ENCODE results near the gene ZACN. TPM values are rescaled to one million over a fixed set of nuclear protein-coding genes. Genes with fewer than 3 reads are reported as not detected.

ZACN gene
- total RNA-seq, 1 donor, result not detected

DNA sequence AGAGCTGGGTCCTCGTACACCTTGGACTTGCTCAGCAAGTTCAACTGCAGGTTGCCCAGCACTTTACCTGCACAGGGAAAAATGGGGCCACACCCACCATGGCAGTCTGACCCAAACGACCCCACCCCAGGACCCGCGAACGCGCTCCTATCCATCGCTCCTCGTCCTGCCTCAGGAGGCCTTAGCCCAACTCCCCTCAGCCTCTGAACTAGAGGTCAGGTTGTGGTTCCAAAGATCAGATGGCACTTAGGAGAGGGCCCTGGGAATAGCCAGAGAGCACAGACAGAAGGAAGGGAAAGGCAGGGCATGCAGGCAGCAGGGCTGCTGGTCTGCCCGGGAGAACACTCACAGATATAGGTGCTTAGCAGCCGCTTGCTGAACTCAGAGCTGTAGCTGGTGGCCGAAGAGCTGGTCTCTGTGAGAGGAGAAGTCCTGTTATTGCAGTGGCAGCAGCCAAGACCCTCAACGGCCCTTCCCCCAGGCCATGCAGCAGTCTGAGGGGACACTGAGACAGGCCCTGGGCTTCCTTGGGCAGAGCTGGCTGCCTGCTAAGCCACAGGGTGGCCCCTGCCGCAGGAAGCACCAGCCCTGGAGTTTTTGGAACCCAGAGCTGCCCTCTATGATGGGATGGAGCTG, 6.9 kb downstream of the ZACN start:
- H3K4me3 ChIP-seq (ENCODE audit: insufficient read depth, low read length), result no peak overlapping the region
- no peaks in the 10 kb centered on the region for H3K4me1 ChIP-seq (ENCODE audit: insufficient read depth, low read length)
- no peak overlapping the region for H3K4me2 ChIP-seq (ENCODE audit: insufficient read depth, low read length)
- H3K79me2 ChIP-seq (ENCODE audit: insufficient read depth, low read length), result no peaks in the 10 kb centered on the region
- peaks cover 7% of the 10 kb centered on the region for H4K20me1 ChIP-seq (ENCODE audit: insufficient read depth, low read length)
- no peak overlapping the region for H2AFZ ChIP-seq (ENCODE audit: low read length)
- TF ChIP-seq, protein P1, sequence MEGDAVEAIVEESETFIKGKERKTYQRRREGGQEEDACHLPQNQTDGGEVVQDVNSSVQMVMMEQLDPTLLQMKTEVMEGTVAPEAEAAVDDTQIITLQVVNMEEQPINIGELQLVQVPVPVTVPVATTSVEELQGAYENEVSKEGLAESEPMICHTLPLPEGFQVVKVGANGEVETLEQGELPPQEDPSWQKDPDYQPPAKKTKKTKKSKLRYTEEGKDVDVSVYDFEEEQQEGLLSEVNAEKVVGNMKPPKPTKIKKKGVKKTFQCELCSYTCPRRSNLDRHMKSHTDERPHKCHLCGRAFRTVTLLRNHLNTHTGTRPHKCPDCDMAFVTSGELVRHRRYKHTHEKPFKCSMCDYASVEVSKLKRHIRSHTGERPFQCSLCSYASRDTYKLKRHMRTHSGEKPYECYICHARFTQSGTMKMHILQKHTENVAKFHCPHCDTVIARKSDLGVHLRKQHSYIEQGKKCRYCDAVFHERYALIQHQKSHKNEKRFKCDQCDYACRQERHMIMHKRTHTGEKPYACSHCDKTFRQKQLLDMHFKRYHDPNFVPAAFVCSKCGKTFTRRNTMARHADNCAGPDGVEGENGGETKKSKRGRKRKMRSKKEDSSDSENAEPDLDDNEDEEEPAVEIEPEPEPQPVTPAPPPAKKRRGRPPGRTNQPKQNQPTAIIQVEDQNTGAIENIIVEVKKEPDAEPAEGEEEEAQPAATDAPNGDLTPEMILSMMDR (IDR thresholded peaks at IDR 0.05; ENCODE audit: extremely low read depth, low read depth, low read length), result no peak
- no peaks in the 10 kb centered on the region for H3K27me3 ChIP-seq (ENCODE audit: insufficient read depth, low read length)
- no peaks in the 10 kb centered on the region for H3K9me3 ChIP-seq (ENCODE audit: low read depth, low read length)
- peaks cover 54% of the 10 kb centered on the region for H3K36me3 ChIP-seq (ENCODE audit: insufficient read depth, low read length)
- H3K27ac ChIP-seq (ENCODE audit: low read depth, low read length), result no peak overlapping the region
- peak; percentile 72 for DNase-seq (ENCODE audit: insufficient read length, low spot score, missing footprints)

DNA sequence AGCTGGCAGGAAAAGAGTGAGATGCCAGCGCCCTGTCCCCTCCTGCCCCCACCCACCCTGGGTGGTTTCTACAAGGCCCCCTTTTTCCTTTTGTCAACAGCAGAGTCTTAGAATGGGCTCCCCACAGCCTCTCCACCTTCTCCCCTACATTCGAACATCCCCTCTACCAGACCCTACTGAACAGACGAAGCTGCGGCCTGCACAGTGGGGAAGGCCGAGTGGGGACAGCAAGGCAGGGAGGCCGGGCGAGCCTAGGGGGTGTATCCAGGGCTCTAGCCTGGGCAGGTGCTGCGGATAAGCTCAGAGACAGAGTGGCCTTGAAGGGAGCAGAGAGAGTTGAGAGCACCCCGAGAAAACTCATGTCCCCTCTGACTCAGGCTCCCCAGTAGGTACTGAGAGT, 7.4 kb downstream of the ZACN start:
- Histone ChIP-seq H3K9me3 (ENCODE audit: low read depth, low read length) (no peaks in the 10 kb centered on the region), H3K4me2 (ENCODE audit: insufficient read depth, low read length) (no peak overlapping the region), H3K79me2 (ENCODE audit: insufficient read depth, low read length) (peaks cover 4% of the 10 kb centered on the region), H3K36me3 (ENCODE audit: insufficient read depth, low read length) (peaks cover 54% of the 10 kb centered on the region), H4K20me1 (ENCODE audit: insufficient read depth, low read length) (peaks cover 7% of the 10 kb centered on the region), H3K4me1 (ENCODE audit: insufficient read depth, low read length) (no peaks in the 10 kb centered on the region), H2AFZ (ENCODE audit: low read length) (no peak overlapping the region), H3K27ac (ENCODE audit: low read depth, low read length) (no peak overlapping the region), H3K27me3 (ENCODE audit: insufficient read depth, low read length) (no peaks in the 10 kb centered on the region), H3K4me3 (ENCODE audit: insufficient read depth, low read length) (no peak overlapping the region)
- DNase-seq (ENCODE audit: insufficient read length, low spot score, missing footprints), result peak; percentile 15
- TF ChIP-seq, protein P1 (IDR thresholded peaks at IDR 0.05; ENCODE audit: extremely low read depth, low read depth, low read length), result no peak

DNA sequence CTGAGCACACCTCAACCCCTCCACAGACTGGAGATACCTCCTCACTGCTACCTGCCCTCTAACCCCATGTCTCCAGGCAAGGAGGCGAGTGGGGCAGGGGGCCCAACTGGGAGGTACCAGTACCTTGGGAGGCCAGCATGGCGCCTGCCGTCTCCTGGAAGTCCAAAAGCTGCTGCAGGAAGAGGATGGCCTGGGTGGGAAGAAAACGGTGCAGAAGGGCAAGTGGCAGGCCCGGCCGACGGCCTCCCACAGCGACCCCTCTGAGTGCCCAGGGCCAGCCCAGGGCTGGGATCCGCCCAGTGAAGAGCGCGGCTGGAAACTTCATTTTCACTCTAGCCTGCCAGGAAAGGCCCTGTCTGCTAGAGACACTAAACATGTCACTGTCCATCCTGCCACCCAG, 8.5 kb downstream of the ZACN start:
- H3K36me3 ChIP-seq (ENCODE audit: insufficient read depth, low read length), result peaks cover 61% of the 10 kb centered on the region
- DNase-seq (ENCODE audit: insufficient read length, low spot score, missing footprints), result peak; percentile 35
- peaks cover 10% of the 10 kb centered on the region for H4K20me1 ChIP-seq (ENCODE audit: insufficient read depth, low read length)
- H2AFZ ChIP-seq (ENCODE audit: low read length), result no peak overlapping the region
- no peaks in the 10 kb centered on the region for H3K9me3 ChIP-seq (ENCODE audit: low read depth, low read length)
- no peak overlapping the region for H3K4me3 ChIP-seq (ENCODE audit: insufficient read depth, low read length)
- no peak overlapping the region for H3K4me2 ChIP-seq (ENCODE audit: insufficient read depth, low read length)
- peaks cover 8% of the 10 kb centered on the region for H3K79me2 ChIP-seq (ENCODE audit: insufficient read depth, low read length)
- TF ChIP-seq, protein P1 (IDR thresholded peaks at IDR 0.05; ENCODE audit: extremely low read depth, low read depth, low read length), result no peak
- H3K27me3 ChIP-seq (ENCODE audit: insufficient read depth, low read length), result no peaks in the 10 kb centered on the region
- no peaks in the 10 kb centered on the region for H3K4me1 ChIP-seq (ENCODE audit: insufficient read depth, low read length)
- no peak overlapping the region for H3K27ac ChIP-seq (ENCODE audit: low read depth, low read length)

DNA sequence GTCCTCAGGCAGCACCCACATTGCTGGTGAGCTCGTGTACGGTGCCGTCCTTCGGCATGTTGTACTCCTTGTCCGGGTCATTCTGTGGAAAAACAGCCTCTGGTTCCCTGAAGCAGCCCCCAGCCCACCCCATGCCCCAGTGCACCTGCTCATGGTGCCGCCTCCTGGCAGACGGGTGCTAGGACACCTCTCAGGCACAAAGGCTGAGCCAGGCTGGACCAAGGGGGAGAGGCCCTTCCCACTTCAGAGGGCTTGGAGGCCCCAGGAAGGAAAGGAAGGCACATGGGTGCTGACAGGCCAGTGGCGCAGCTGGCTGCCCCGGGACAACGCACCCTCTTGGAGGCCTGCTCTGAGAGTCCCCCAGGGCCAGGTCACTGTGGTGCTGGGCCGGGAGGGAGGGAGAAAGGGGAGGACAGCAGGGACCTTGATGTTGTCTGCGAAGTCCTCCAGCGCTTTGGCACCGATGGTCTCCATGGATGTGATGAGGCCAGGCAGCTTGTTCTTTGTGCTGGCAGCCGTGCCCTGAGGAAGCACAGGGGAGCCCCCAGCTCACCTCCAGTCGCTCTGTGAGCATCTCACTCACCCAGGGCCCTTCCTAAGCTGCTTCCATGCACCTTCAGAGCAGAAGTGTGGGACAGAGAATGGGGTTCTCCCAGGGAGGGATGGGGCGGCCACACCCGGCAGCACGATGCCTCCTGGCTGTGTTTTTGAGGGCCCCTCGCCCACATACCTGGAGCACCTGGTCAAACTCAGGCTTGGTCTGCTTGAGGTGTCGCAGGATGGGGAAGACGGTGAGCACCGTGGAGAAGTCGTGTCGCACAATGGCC, 9.3 kb downstream of the ZACN start:
- Histone ChIP-seq H3K27me3 (ENCODE audit: insufficient read depth, low read length) (no peaks in the 10 kb centered on the region), H3K79me2 (ENCODE audit: insufficient read depth, low read length) (peaks cover 8% of the 10 kb centered on the region), H3K4me2 (ENCODE audit: insufficient read depth, low read length) (no peak overlapping the region), H3K4me3 (ENCODE audit: insufficient read depth, low read length) (no peak overlapping the region), H3K36me3 (ENCODE audit: insufficient read depth, low read length) (peaks cover 68% of the 10 kb centered on the region), H2AFZ (ENCODE audit: low read length) (no peak overlapping the region), H3K4me1 (ENCODE audit: insufficient read depth, low read length) (no peaks in the 10 kb centered on the region), H3K9me3 (ENCODE audit: low read depth, low read length) (no peaks in the 10 kb centered on the region), H4K20me1 (ENCODE audit: insufficient read depth, low read length) (peaks cover 10% of the 10 kb centered on the region), H3K27ac (ENCODE audit: low read depth, low read length) (no peak overlapping the region)
- TF ChIP-seq, protein P1 (IDR thresholded peaks at IDR 0.05; ENCODE audit: extremely low read depth, low read depth, low read length), result no peak
- DNase-seq (ENCODE audit: insufficient read length, low spot score, missing footprints), result peak; percentile 67

Data from osteoblast (primary cell).